GM13977 (cell line): ENCODE data around the gene CNTNAP2.

Source experiments
- DNase-seq: peaks from one replicate; pipeline ENCODE4 v3.0.0; 2012; ENCODE audit warnings: low spot score
- in situ Hi-C: fragments of 300-500 bp; cut with MboI; formaldehyde crosslinking; loops from one replicate; pipeline ENCODE4 v1.12.0; 2022; ENCODE audit warnings: low sequenced_read_pairs, low pct_unique_long_range_greater_than_20kb, mixed read lengths, inconsistent platforms; ENCODE audit not compliant: unreplicated experiment
- TF ChIP-seq, protein P1 (sequence below): IDR thresholded peaks from 2 replicates; pipeline ENCODE4 v1.5.1; 2012; ENCODE audit warnings: mild to moderate bottlenecking, control low read depth; ENCODE audit not compliant: insufficient read depth; ENCODE audit errors: extremely low read depth, missing control alignments

The CNTNAP2 gene

DNA sequence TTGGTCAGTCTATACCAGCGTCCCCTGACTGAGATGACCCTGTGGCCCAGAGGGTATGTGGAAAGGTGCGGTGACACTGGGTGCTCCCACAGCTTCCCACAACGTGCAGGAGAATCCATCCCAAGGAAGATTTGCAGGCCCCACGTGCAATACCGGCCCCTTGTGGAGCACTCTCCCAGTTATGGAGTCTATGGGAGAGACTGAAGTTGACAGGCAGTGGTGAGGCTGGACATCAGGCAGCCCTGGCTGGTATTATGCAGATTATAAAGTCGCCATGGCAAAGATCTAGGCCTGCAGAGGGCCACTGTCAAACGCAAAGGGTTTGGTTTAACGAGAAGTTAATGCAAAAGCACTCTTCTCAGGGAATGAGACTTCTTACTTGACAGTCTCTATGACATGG is 2039.2 kb downstream of the CNTNAP2 start:
- TF ChIP-seq, protein P1, sequence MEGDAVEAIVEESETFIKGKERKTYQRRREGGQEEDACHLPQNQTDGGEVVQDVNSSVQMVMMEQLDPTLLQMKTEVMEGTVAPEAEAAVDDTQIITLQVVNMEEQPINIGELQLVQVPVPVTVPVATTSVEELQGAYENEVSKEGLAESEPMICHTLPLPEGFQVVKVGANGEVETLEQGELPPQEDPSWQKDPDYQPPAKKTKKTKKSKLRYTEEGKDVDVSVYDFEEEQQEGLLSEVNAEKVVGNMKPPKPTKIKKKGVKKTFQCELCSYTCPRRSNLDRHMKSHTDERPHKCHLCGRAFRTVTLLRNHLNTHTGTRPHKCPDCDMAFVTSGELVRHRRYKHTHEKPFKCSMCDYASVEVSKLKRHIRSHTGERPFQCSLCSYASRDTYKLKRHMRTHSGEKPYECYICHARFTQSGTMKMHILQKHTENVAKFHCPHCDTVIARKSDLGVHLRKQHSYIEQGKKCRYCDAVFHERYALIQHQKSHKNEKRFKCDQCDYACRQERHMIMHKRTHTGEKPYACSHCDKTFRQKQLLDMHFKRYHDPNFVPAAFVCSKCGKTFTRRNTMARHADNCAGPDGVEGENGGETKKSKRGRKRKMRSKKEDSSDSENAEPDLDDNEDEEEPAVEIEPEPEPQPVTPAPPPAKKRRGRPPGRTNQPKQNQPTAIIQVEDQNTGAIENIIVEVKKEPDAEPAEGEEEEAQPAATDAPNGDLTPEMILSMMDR = no peak
- no peak for DNase-seq
- in situ Hi-C loops = no loop called here

DNA sequence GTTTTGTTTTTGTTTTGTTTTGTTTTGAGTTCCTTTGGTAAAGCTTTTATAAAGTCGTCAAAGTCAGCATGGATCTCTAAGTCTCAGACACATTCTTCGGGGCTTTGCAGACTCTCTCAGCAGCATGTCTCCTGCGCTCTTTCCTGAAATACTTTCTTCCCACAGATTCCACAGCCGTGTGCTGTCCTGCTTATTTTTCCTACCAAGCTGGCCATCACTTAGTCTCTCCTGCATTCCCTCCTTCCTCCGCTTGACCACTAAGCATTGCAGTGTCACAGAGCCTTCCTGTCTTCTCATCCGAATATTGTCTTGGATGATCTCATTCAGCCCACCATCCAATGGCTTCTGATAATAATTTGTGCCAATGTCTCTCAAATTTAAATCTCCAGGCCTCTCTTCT is 2039.6 kb downstream of the CNTNAP2 start:
- in situ Hi-C loops = no loop called here
- TF ChIP-seq, protein P1 = no peak
- DNase-seq = no peak

DNA sequence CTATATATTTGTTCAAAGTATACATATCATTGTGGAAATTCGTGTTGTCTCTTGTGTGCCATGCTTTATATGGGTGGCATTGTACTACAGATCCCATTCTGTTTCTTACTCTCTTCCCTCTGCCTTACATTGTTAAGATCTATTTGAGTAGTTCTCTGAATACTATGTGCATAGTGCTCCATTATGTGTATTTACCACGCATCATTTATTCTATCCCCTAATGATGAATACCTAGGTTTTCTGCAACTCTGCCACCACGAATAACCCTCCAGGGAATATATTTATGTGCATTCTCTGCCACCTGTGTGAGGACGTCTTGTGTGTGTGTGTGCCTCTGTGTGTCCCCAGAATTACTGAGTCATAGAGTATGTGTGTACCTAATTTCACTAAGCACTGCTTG is 2042.7 kb downstream of the CNTNAP2 start:
- TF ChIP-seq, protein P1 = no peak
- no peak for DNase-seq
- in situ Hi-C loops = no loop called here

DNA sequence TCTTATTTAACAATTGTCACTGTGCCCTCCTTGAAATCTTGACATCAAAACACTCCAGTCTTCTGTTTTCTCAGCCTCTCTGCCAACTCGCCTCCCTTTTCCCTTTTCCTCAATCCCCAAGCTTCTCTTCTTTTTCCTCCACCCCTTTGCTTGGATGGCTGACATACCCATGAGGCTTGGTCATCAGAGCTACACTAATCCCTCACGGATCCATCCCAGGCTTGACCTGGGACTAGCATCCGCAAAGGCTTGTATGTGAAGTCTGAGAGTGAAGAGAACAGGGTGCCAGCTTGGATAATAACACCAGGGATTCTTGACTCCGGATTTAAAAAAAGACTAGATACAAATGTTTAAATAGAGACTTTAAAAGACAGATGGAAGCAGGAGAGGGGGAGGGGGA is 2045.2 kb downstream of the CNTNAP2 start:
- TF ChIP-seq, protein P1 = no peak
- no peak for DNase-seq
- in situ Hi-C loops = no loop called here

DNA sequence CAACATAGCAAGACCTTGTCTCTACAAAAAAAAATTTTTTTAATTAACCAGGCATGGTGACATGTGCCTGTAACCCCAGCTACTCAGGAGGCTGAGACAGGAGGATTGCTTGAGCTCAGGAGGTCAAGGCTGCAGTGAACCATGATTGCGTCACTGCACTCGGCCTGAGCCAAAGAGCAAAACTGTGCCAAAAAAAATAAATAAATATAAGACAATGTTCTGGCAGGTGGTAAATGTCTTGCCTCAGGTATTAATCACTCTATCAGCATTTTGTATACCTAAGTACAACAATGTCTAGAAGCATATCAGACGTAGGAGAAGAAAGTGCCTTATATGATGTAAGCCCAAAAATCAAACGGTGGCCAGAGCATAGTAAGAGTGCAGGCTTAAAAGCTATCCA is 2046.2 kb downstream of the CNTNAP2 start:
- in situ Hi-C loops = no loop called here
- DNase-seq = no peak
- TF ChIP-seq, protein P1 = no peak

DNA sequence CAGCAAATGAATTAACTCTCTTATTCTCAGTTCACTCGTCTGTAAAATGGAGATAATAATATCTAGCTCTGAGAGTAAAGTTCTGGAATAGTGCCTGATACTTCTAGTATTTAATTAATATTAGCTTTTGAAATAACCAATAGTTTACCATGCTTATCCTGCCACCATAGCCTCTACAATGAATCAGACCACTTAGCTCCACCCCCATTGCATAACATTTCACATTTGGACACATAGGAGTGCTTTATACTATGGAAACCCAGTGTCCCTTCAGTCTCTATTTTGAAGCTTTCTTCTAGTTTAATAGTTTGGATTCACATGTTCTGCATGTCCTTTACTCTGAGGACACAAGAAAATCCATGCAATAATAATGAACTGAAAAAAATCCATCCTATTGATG is 2046.6 kb downstream of the CNTNAP2 start:
- no peak for DNase-seq
- TF ChIP-seq, protein P1 = no peak
- in situ Hi-C loops = no loop called here

DNA sequence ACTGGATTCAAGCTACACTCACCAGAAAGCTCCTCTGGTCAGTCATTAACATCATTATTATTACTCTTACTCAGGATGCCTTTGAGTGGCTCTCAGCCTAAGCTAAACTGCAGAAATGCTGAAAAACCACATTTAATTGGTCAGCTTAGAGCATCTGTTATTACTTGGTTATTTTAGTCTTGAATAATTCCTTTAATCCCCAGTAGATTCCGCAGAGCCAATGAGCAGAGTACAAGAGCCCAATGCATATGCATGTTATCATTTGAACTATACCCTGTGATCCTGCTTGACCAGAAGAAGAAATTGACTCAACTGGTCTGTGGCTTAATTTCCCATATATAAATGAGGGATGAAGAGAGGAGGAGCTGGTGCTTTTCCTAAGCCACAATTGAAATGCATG is 2056.3 kb downstream of the CNTNAP2 start:
- TF ChIP-seq, protein P1 = no peak
- DNase-seq = no peak
- in situ Hi-C loops = no loop called here
